HG02885 (cell line): Measurements from ENCODE around the gene GPATCH8.
A peak's percentile ranks its signal among the peaks of the same experiment; 100 is the strongest.
"Not testable (repeated sequence)": the region's sequence is repeated elsewhere in the genome, so short reads cannot be mapped to it uniquely, and the experiment has no call there.

ENCODE experiments used
- ATAC-seq: cut with Tn5 transposase; IDR thresholded peaks from one replicate; pipeline ENCODE4 v1.9.1; 2021; ENCODE audit warnings: mild to moderate bottlenecking; ENCODE audit not compliant: unreplicated experiment, poor library complexity

GPATCH8 gene

GRCh38 chr17:44503147-44504029, at the start of gene GPATCH8:
Gene GPATCH8 (minus strand): TSS chr17:44503406. CDS start chr17:44503370, 36 bp downstream.
- peak; percentile 94 for ATAC-seq

DNA sequence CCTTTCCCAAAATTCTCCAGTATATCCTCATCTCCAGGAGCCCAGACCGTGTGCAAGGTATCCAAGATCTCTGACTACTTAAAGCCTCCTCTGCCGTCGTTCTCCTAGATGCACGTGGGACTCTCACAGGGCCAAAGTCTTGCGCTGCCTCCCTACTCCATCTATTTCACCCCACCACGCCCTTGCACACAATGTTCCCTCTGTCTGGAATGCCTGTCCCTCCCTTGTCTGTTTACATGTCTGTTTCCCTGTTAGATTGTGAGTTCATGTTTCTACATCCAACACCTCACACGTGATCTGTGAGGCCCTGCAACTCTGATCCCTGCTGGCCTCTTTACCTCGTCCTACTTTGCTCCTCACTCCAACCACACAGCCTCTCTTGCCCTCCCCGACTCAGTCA, 49.2 kb upstream of the GPATCH8 start:
- ATAC-seq, result no peak

DNA sequence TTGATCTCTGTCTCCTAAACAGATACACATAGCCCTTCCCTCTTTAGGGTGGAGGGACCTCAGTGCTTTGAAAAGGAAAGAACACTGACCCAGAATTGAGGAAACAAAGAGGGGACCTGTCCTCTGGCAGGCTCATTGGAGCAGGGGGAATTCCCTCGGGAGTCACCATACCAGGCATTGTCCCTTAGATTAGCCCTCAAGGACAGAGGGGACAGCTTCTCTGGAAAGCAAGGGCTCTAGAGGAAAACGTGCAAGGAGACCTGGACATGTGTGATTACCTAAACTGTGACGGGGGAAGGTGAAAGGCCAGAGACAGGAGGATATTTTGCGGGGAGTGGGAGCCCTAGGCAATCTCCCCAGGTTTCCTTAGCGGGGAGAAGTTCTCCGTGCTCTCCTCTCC, 46.5 kb upstream of the GPATCH8 start:
- ATAC-seq, result no peak

DNA sequence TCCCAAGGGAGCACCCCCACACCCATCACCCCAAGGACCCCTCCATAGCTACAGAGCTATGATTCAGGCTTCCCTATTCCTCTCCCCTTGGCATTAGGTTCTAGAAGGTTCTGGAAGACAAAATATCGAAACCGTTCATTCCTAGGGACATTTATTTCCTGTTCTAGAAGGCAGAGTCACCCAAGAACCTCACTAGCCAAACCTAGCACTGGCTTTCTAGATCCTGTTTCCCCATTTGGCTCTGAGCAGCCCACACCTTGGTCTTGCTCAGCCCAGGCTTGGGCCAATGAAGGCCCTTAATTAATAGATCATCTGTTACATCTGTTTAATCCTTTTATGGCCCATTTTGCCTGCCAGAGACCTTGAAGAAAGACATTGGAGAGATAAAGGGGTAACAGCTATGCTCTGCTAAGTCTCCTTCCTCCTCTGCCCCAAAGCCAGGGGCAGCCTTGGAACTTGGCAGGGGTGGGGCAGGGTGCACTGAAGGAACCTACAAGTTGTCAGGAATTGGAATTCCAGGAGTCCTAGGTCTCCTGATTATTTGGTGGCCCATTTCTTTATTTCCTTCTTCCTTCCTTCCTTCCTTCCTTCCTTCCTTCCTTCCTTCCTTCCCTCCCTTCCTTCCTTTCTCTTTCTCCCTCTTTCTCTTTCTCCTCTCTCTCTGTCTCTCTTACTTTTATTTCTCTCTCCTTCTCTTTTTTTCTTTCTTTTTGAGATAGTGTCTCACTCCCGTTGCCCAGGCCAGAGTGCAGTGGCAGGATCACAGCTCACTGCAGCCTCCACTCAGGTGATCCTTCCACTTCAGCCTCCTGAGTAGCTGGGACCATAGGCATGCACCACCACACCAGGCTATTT, 45.4 kb upstream of the GPATCH8 start:
- ATAC-seq, result no peak

DNA sequence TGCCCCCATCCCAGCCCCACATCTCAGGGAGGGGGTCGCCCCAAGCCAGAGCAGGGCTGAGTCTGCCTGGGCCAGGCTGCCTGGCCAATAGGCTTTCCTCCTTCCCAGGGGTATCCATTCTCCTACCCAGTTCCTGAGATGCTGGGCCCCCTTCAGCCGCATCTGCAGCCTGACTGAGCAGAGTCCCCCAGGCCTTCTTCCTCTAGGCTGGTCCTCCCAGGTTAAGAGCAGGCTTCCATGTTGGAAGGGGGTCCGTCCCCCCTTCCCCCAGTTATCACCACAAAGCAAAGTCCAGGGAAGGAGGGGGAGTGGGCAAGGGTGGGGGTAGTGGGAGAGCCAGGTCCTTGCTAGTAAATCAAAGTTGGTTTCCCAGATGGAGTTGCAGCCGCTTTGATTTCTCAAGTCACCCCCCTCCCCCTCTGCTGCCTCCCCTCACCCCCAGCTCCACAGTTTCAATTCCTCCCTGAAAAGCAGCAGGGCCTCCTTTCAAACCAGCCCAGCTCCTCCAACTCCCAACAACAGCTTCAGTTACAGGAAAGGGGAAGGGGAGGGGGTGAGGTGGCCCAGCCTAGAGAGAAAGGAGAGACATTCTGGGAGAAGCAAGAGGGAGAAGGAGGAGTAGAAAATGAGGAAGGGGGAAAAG, 44.5 kb upstream of the GPATCH8 start:
- no peak for ATAC-seq

DNA sequence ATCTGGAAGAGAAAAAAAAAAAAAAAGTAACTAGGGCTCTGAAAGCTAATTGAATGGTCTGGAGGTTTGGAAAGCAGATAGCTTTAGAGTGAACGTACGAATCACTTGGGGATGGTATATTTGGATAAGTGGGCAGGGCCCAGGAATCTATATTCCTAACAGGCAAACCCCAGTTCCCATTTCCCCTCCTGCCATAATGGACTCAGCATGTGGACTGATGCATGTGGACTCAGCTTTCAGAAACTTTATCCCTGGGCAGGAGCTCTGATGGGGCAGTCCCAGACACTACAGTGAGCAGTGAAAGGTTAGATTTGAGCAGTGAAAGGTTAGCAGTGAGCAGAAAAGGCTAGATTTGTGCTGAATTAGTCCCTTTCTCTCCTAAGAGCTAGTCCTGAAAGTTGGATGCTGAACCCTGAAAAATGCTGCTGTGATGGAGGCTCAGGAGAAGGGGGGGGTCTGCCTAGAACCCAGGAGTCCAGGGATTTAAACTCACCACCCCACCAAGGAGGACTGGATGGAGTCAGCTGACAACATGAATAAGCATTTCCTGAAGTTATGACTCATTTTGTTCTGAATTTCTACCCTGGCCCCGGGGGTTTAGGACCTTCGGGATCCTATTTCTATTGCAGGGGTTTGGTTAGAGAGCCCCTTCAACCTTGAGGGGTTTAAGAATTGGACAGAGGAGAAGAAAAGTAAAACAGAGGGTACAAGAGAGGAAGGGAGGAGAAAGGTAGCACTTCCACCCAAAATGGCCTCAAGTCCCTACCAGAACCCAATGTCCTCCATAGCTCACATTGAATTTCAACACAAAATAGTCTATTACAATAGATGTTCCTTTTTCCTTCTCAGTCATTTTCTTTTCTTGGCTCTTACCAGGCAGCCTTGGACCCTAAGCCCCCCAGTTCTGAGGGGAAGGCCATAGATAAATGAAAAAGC, 43.7 kb upstream of the GPATCH8 start:
- ATAC-seq, result no peak

DNA sequence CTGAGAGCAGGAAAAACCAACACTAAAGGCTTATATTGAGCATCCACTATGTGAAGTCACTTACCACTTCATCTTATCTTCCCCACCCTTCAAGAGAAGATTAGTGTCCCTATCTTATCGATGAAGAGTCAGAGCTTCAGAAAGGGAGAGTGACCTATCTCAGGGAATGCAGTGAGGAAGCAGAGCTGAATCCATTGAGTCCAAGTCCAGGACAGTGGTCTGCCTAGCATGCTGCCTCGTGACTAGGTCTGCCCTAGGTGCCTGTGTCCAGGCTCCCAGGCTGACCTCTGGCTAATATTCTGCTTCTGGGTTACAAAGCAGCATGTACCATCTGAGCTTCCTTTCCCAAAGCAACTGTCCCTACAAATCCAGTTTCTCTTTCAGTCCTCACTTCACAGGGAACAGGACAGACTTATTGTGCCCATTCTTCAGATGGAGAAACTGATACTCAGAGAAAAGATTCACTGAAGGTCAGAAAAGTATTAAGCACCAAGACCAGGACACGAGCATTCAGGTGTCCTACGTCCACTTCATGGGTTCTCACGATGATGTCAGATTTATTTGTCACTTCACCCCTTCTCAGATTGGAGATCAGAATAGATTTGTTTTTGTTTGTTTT, 40.8 kb upstream of the GPATCH8 start:
- ATAC-seq, result no peak

- ATAC-seq, result no peak
Measured at GRCh38 chr17:44543213-44543904, 40.2 kb upstream of the GPATCH8 start.

GRCh38 chr17:44541884-44542581, 38.8 kb upstream of the GPATCH8 start:
- ATAC-seq, result no peak

DNA sequence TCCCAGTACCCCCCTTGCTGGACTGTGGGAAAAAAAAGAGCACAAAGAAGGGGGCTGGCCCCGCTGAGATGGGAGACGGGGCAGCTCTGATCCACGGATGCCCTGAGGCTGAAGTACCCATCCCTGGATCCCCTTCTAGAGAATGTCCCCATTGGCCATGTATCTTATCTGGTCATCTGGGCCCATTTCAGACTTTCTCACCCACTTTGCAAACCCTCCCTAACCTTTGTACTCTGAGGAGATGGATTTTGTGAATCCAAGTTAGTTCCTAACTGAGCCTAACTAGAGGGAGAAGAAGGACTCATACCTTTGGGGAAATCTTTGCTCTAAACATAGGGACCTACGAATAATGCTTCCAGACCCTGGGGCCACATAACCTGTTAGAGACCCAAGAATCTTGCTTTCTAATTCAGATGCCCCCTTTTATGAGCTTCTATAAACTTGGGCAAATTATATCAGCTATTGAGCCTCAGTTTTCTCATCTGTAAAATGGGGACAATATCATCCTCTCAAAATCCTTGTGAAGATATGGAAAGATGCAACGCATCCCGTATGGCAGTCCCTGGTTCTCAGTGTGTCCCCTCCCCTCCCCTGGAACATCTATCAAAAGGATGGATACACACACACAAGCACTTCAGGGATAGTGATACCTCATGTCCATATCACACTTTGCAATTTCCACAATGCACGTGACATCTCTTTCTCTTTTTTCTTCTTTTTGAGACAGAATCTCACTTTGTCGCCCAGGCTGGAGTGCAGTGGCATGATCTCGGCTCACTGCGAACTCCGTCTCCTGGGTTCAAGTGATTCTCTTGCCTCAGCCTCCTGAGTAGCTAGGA, 37.3 kb upstream of the GPATCH8 start:
- no peak for ATAC-seq

DNA sequence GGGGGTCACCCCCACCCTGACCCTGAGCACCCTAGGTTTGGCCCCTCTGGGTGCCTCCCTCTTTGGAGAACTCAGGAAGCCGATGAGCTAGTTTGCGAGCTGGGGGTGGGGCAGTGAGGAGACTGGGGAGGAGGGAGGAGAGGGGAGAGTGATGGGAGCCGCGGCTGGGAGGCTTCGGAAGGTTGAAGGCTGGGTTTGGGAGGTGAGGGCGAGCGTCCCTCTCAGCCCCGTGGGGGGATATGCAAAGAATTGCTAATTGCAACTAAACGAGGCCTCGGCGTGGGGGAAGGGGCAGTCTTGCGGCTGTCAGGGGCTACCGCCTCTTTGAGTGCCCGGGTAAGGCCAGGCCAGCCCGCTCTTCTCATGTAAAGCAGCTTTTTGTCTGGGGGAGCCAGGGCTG, 36.5 kb upstream of the GPATCH8 start:
- no peak for ATAC-seq

DNA sequence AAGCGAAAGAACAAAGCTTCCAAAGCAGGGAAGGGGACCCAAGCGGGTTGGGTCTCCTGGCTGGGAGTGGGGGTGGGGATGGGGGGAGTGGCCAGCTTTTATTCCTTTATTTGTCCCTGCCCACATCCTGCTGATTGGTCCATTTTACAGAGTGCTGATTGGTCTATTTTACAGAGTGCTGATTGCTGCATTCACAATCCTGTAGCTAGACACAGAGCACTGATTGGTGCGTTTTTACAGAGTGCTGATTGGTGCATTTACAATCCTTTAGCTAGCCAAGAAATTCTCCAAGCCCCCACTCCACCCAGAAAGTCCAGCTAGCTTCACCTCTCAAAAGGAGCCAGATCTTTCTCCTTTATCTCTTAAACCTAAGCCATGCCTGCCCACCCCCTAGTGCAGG, 34.7 kb upstream of the GPATCH8 start:
- not testable (repeated sequence) for ATAC-seq

GRCh38 chr17:44536090-44536953, 33.1 kb upstream of the GPATCH8 start:
- no peak for ATAC-seq

- ATAC-seq, result peak; percentile 68
Measured at GRCh38 chr17:44533533-44534246, 30.5 kb upstream of the GPATCH8 start.

- ATAC-seq, result no peak
Measured at GRCh38 chr17:44530896-44531418, 27.8 kb upstream of the GPATCH8 start.
